LNCAP (cell line): ENCODE measurements around the gene CBX8.

Experiments
- TF ChIP-seq, protein P1 (sequence below): fragments of 450-650 bp; IDR thresholded peaks from 2 replicates; pipeline ENCODE4 v1.5.1; 2017; ENCODE audit warnings: mild to moderate bottlenecking

CBX8 gene

GRCh38 chr17:79777120-79777893, 19.6 kb downstream of the CBX8 start:
- TF ChIP-seq, protein P1, sequence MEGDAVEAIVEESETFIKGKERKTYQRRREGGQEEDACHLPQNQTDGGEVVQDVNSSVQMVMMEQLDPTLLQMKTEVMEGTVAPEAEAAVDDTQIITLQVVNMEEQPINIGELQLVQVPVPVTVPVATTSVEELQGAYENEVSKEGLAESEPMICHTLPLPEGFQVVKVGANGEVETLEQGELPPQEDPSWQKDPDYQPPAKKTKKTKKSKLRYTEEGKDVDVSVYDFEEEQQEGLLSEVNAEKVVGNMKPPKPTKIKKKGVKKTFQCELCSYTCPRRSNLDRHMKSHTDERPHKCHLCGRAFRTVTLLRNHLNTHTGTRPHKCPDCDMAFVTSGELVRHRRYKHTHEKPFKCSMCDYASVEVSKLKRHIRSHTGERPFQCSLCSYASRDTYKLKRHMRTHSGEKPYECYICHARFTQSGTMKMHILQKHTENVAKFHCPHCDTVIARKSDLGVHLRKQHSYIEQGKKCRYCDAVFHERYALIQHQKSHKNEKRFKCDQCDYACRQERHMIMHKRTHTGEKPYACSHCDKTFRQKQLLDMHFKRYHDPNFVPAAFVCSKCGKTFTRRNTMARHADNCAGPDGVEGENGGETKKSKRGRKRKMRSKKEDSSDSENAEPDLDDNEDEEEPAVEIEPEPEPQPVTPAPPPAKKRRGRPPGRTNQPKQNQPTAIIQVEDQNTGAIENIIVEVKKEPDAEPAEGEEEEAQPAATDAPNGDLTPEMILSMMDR, result peak; percentile 51

DNA sequence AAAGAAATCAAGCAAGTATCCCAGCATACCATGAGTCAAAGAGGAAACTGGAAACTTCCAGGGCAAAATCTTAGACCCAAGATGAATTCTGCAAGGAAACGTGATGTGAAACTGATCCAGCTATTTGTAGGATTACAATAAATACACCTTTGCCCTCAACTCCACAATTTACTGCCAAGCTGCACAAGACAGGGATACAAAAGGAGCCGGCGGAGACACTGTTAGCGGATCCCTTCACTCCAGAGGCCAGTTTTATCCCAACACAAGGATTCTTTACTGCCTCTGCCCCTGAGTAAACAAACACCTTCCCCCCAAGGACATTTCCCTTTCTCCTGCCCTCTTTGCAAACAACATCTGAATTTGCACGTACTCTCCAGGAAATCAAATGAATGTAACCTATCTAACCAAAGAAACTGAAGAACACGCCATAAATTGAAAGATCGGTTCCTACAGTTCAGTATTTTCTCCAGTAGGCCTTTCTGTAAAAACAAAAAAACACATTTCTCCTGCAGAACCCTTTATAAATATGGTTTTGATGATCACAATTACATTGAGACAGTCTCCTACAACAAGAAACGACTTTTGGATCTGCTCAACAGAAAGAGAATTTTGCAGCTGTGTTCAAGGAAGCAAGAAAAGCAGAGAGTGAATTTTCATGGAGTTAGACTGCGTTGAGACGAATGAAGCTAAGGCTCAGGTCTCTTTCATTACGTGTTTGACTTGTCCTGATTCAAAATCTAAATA, 20.3 kb downstream of the CBX8 start:
- TF ChIP-seq, protein P1, result no peak

GRCh38 chr17:79775632-79776031, 21.2 kb downstream of the CBX8 start:
- TF ChIP-seq, protein P1, result no peak

GRCh38 chr17:79774561-79774975, 22.3 kb downstream of the CBX8 start:
- TF ChIP-seq, protein P1, result no peak

DNA sequence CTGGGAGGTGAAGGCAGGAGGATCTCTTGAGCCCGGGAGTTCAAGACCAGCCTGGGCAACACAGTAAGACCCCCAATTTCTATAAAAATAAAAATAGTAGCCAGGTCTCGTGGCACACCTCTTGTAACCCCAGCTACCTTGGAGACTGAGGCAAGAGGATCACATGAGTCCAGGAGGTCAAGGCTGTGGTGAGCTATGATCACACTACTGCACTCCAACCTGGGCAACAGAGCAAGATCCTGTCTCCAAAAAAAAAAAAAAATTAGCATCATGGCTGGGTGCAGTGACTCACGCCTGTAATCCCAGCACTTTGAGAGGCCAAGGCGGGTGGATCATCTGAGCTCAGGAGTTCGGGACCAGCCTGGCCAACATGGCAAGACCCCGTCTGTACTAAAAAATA, 25.6 kb downstream of the CBX8 start:
- TF ChIP-seq, protein P1, result no peak

DNA sequence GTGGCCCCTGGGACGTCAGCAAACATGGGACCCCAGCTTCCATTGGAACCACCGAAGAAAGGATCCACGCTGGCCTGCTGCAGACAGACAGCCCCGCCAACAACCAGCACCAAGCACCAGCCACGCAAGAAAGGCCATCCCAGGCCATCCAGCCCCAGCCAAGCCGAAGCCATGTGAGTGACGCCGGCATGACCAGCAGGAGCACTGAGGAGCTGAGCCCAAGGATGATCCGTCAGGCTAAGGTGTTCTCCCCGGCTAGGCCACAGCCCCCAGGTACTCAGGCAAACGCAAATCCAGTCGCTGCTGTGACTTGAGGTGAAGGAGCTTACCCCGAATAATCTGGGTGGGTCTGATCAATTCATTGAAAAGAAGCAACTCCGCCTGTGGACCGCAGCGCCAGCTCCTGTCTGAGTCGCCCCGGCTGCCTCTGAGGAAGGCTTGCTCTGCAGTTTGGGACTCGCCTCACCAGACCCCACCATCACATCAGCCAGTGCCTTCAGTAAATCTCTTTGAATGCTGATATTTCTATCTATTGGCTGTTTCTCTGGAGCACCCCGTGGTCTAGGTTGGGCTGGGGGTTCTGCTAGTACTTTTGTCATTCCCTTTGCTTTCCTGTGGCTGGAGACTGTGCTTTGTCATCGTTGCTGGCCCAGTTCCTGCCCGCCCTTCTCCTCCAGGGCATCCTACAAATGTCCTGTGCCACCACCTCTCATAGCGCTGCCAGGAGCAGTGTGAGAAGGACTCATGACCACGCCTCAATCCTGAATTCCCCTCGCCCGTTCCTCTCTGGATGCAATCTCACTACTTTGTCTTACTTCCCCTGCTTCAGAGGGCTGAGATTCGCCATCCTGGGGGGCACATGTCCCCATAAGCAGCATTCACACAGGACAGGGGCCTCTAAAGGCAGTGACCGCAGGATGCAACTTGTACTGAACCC, 27.0 kb downstream of the CBX8 start:
- TF ChIP-seq, protein P1, result no peak

GRCh38 chr17:79765708-79766107, 31.2 kb downstream of the CBX8 start:
- TF ChIP-seq, protein P1, result no peak
